NT2/D1 (cell line): ENCODE data around the gene ERCC6L2.

ENCODE experiments used
- DNase-seq: peaks from one replicate; pipeline ENCODE4 v3.0.0-alpha.2; 2011; ENCODE audit warnings: low read depth, low spot score
- H3K27me3 ChIP-seq: 2 replicates; pipeline ENCODE4 v1.6.0; 2011; ENCODE audit warnings: mild to moderate bottlenecking; ENCODE audit not compliant: insufficient read length, insufficient read depth
- H3K36me3 ChIP-seq: 2 replicates; pipeline ENCODE4 v1.6.1; 2011; ENCODE audit warnings: mild to moderate bottlenecking, low read length, mixed read lengths; ENCODE audit not compliant: insufficient read depth, insufficient read length
- H3K4me1 ChIP-seq: 2 replicates; pipeline ENCODE4 v1.5.1; 2011; ENCODE audit not compliant: insufficient read depth, insufficient read length
- H3K4me3 ChIP-seq: 2 replicates; pipeline ENCODE4 v1.5.1; 2011; ENCODE audit warnings: low read depth; ENCODE audit not compliant: insufficient read length
- H3K9ac ChIP-seq: 2 replicates; pipeline ENCODE4 v1.6.0; 2011; ENCODE audit warnings: low read depth; ENCODE audit not compliant: insufficient read length
- H3K9me3 ChIP-seq: 2 replicates; pipeline ENCODE4 v1.5.1; 2011; ENCODE audit warnings: mild to moderate bottlenecking, low read length; ENCODE audit not compliant: insufficient read depth
- SUZ12 ChIP-seq: IDR thresholded peaks from 2 replicates; pipeline ENCODE4 v1.6.1; 2011; ENCODE audit not compliant: insufficient read length, insufficient read depth; ENCODE audit errors: extremely low read depth
- YY1 ChIP-seq: IDR thresholded peaks from 2 replicates; pipeline ENCODE4 v1.6.1; 2011; ENCODE audit not compliant: insufficient read length, insufficient read depth
- ZNF274 ChIP-seq: IDR thresholded peaks from 2 replicates; pipeline ENCODE4 v1.6.1; 2011; ENCODE audit warnings: mild to moderate bottlenecking, low read depth, low read length

Gene ERCC6L2

DNA sequence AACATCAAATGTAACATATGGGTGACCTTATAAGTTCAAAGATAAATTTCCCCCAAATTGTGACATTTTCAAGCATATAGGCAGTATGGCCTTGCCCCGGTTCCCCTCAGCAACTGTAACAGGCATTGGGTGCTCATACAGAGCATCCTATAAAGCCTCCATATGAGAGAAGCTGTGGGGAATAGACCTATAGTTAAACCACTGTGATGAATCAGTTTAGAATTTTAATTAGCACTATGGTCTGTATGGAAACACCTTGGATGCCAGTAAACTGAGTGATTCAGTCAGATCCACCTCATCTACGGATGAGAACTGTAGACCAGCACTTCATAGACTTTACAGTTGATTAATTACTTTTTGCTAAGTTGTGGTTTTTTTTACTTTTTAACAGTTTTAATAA is 79.4 kb downstream of the ERCC6L2 start:
- Histone ChIP-seq H3K27me3 (no peaks in the 10 kb centered on the region), H3K4me1 (no peaks in the 10 kb centered on the region), H3K4me3 (no peak overlapping the region), H3K36me3 (peaks cover 31% of the 10 kb centered on the region), H3K9ac (no peak overlapping the region), H3K9me3 (peaks cover 11% of the 10 kb centered on the region)
- TF ChIP-seq SUZ12 (no peak), YY1 (no peak), ZNF274 (no peak)
- DNase-seq, result no peak

DNA sequence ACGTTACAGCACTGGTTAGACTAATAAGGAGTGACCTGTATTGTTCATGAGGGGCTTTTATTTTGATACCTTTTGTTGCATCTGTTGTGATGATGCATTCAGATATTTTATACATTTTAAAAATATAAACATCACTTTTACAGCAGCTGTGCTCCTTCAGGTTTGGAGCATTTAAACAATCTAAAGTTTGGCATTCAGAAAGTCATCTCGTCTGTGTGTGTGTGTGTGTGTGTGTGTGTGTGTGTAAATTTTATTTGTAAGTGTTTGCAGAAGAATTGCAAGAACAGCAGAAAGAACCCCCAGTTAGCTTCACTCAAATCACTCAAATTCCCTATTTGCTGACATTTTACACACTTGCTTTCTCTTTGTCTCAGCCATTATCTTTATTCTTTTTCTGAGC is 87.4 kb downstream of the ERCC6L2 start:
- Histone ChIP-seq H3K9me3 (peaks cover 4% of the 10 kb centered on the region; the same call in 1 of the 2 replicates), H3K27me3 (no peaks in the 10 kb centered on the region), H3K9ac (no peak overlapping the region), H3K36me3 (peaks cover 19% of the 10 kb centered on the region), H3K4me1 (no peaks in the 10 kb centered on the region), H3K4me3 (no peak overlapping the region)
- no peak for TF ChIP-seq SUZ12
- TF ChIP-seq ZNF274, result no peak
- TF ChIP-seq YY1, result no peak
- no peak for DNase-seq

DNA sequence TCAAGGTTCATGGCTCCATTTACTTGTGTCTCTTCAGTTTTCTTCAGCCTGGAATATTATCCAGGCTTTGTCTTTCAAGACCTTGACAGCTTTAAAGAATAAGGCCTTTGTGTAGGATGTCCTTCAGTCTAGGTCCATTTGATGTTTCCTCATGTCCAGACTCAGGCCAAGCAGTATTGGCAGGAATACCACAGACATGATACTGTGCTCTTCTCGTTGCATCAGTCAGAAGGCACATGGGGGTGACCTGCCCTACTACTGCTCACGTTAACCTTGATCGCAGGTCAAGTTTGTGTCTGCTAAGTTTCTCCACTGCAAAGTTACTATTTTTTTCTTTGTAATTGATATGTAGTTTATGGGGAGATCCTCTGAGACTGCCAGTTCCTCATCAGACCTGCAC is 88.2 kb downstream of the ERCC6L2 start:
- peaks cover 4% of the 10 kb centered on the region; the same call in 1 of the 2 replicates for H3K9me3 ChIP-seq
- H3K4me3 ChIP-seq, result no peak overlapping the region
- H3K36me3 ChIP-seq, result peaks cover 19% of the 10 kb centered on the region
- DNase-seq, result no peak
- no peaks in the 10 kb centered on the region for H3K27me3 ChIP-seq
- no peak overlapping the region for H3K9ac ChIP-seq
- TF ChIP-seq ZNF274, result no peak
- TF ChIP-seq YY1, result no peak
- TF ChIP-seq SUZ12, result no peak
- no peaks in the 10 kb centered on the region for H3K4me1 ChIP-seq

DNA sequence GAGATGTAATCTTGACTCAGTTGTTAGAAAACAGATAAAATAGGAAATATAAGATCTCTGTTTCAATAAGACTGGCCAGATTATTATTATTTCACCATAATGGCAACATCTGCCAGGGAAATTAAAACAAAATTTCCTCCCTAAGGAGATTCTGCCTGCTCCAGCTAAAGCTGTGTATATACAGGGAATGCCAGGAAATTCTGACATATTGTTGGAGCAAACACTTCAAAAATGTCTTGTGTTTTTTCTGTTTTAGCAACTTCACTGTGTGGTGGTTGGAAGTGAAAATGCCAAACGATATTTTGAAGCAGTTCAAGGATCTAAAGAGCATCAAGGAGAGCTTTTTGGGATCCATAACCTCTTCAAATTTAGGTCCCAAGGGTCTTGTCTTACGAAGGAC is 90.8 kb downstream of the ERCC6L2 start:
- no peak for TF ChIP-seq YY1
- TF ChIP-seq ZNF274, result no peak
- TF ChIP-seq SUZ12, result no peak
- no peak overlapping the region for H3K4me3 ChIP-seq
- no peaks in the 10 kb centered on the region for H3K9me3 ChIP-seq
- H3K9ac ChIP-seq, result no peak overlapping the region
- peaks cover 23% of the 10 kb centered on the region for H3K36me3 ChIP-seq
- no peaks in the 10 kb centered on the region for H3K4me1 ChIP-seq
- H3K27me3 ChIP-seq, result no peaks in the 10 kb centered on the region
- no peak for DNase-seq

DNA sequence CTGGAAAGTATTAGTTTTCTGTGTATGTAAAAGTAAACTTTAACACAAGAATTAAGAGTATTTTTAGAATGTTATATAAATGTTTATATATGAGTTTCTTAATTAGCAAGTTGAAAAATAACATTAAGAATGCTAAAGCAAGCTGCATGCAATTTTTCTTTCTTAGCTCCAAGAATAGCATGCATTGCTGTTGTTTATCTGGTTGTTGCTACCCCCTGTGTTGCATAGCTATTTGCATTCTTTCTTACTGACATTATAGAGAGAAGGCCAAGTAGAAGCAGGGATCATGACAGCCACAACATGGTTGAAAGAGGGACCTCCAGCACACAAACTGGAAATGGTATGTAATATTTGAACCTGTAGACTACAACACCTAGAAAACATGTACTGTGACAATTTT is 94.8 kb downstream of the ERCC6L2 start:
- no peaks in the 10 kb centered on the region for H3K27me3 ChIP-seq
- H3K4me1 ChIP-seq, result no peaks in the 10 kb centered on the region

DNA sequence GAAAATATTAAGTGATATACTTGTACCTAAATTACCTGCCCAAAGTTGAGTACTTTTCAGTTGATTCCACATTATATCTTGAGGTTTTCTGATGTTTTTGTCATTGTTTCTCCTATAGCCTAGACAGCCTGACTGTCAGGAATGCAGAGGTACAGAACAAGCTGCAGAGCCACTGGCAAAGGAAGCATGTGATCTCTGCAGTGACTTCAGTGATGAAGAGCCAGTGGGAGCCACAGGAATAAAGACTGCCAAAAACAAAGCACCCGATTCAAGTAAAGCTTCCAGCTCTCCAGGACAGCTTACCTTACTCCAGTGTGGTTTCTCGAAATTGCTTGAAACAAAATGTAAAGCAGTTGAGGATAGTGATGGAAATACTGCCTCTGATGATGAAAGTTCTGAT is 96.3 kb downstream of the ERCC6L2 start:
- no peaks in the 10 kb centered on the region for H3K27me3 ChIP-seq
- H3K9me3 ChIP-seq, result no peaks in the 10 kb centered on the region
- H3K36me3 ChIP-seq, result peaks cover 43% of the 10 kb centered on the region
- no peak overlapping the region for H3K4me3 ChIP-seq
- H3K9ac ChIP-seq, result no peak overlapping the region
- TF ChIP-seq ZNF274 (no peak), YY1 (no peak), SUZ12 (no peak)
- no peaks in the 10 kb centered on the region for H3K4me1 ChIP-seq
- no peak for DNase-seq

More for the DNA sequence above, 94.8 kb downstream of the ERCC6L2 start:
- no peak for DNase-seq
- H3K9me3 ChIP-seq, result no peaks in the 10 kb centered on the region
- no peak for TF ChIP-seq YY1
- TF ChIP-seq ZNF274, result no peak
- TF ChIP-seq SUZ12, result no peak
- peaks cover 50% of the 10 kb centered on the region for H3K36me3 ChIP-seq
- no peak overlapping the region for H3K9ac ChIP-seq
- no peak overlapping the region for H3K4me3 ChIP-seq

DNA sequence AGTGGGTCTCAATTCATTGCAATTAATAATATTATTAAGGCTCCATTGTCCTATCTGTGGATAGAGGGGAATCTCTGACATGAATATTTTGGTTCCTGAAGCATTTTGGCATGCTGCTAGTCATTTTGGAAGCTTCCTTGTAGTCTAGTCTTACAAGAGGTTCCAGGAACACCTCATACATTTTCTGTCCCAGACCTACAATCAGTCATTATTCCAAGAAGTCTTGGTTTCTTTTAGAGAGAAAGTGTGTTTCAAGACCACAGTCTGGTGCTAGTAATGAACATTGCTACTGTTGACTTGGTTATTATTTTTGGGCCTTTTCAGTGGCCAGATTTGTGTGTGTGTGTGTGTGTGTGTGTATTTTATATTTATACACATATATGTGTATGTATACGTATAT is 98.9 kb downstream of the ERCC6L2 start:
- no peak overlapping the region for H3K9ac ChIP-seq
- H3K4me3 ChIP-seq, result no peak overlapping the region
- DNase-seq, result no peak
- H3K4me1 ChIP-seq, result no peaks in the 10 kb centered on the region
- TF ChIP-seq SUZ12 (no peak), ZNF274 (no peak), YY1 (no peak)
- peaks cover 42% of the 10 kb centered on the region for H3K36me3 ChIP-seq
- no peaks in the 10 kb centered on the region for H3K9me3 ChIP-seq
- no peaks in the 10 kb centered on the region for H3K27me3 ChIP-seq
